PC-3 (cell line): ENCODE results near the gene LRP1B. TPM values are rescaled to one million over a fixed set of nuclear protein-coding genes. Genes with fewer than 3 reads are reported as not detected.

Experiments used
- ATAC-seq: fragments of 200-7000 bp; cut with Tn5 transposase; 2 replicates; pipeline ENCODE4 v1.9.1; 2020; ENCODE audit warnings: mild to moderate bottlenecking, moderate library complexity
- BruUV-seq: library from RNA; stranded (reverse); fragments of 400-500 nt; replicated peaks from 2 replicates; lab custom pipeline; 2021; lab: Mats Ljungman, UMichigan
- CTCF ChIA-PET: fragments of 300-600 bp; sonication (Branson Sonifier 250); formaldehyde crosslinking; loops from one replicate; lab custom pipeline; 2022; ENCODE audit warnings: antibody characterized with exemption; lab: Charles Lee
- POLR2A ChIA-PET: fragments of 300-600 bp; sonication (Branson Sonifier 250); formaldehyde crosslinking; loops from one replicate; lab custom pipeline; 2022; ENCODE audit warnings: antibody characterized with exemption; ENCODE audit not compliant: unreplicated experiment; lab: Charles Lee
- DNase-seq: peaks from one replicate; pipeline ENCODE4 v3.0.0-alpha.2; 2015
- H2AFZ ChIP-seq: fragments of 300-600 bp; sonication (generic); 2 replicates; pipeline ENCODE4 v1.6.0; 2016; ENCODE audit warnings: antibody characterized with exemption, low read length
- H3F3A ChIP-seq: fragments of 300-600 bp; sonication (generic); one replicate; pipeline ENCODE4 v1.6.0; 2017; ENCODE audit warnings: antibody characterized with exemption, low read length, control low read depth, mild to moderate bottlenecking; ENCODE audit not compliant: unreplicated experiment
- H3K27ac ChIP-seq: fragments of 300-600 bp; sonication (generic); 2 replicates; pipeline ENCODE4 v1.5.1; 2016; ENCODE audit warnings: mild to moderate bottlenecking, low read length
- H3K27me3 ChIP-seq: fragments of 300-600 bp; sonication (generic); 2 replicates; pipeline ENCODE4 v1.6.1; 2016; ENCODE audit warnings: low read length, mixed read lengths
- H3K36me3 ChIP-seq: fragments of 300-600 bp; sonication (generic); 2 replicates; pipeline ENCODE4 v1.6.1; 2016; ENCODE audit warnings: low read depth, mixed run types, low read length, mixed read lengths
- H3K4me1 ChIP-seq: fragments of 300-600 bp; sonication (generic); 2 replicates; pipeline ENCODE4 v1.5.1; 2016; ENCODE audit warnings: low read length; ENCODE audit not compliant: insufficient read depth
- H3K4me2 ChIP-seq: fragments of 300-600 bp; sonication (generic); 2 replicates; pipeline ENCODE4 v1.6.0; 2016; ENCODE audit warnings: low read length
- H3K4me3 ChIP-seq: fragments of 300-600 bp; sonication (generic); 2 replicates; pipeline ENCODE4 v1.5.1; 2016; ENCODE audit warnings: mild to moderate bottlenecking, low read length, mixed read lengths
- H3K79me2 ChIP-seq: fragments of 300-600 bp; sonication (generic); 2 replicates; pipeline ENCODE4 v1.6.1; 2017; ENCODE audit warnings: low read length, mixed read lengths
- H3K9ac ChIP-seq: fragments of 300-600 bp; sonication (generic); 2 replicates; pipeline ENCODE4 v1.6.0; 2016; ENCODE audit warnings: mild to moderate bottlenecking, low read length
- H3K9me2 ChIP-seq: fragments of 300-600 bp; sonication (generic); replicated peaks from 2 replicates; pipeline ENCODE4 v1.6.1; 2016; ENCODE audit warnings: mixed run types, low read length, mixed read lengths
- H3K9me3 ChIP-seq: fragments of 300-600 bp; sonication (generic); 2 replicates; pipeline ENCODE4 v1.6.1; 2016; ENCODE audit warnings: low read length, mixed read lengths
- H4K20me1 ChIP-seq: fragments of 300-600 bp; sonication (generic); 2 replicates; pipeline ENCODE4 v1.6.1; 2016; ENCODE audit warnings: low read length, mixed read lengths
- EZH2 ChIP-seq: fragments of 300-600 bp; sonication (generic); IDR thresholded peaks from one replicate; pipeline ENCODE4 v1.6.1; 2017; ENCODE audit warnings: antibody characterized with exemption, mild to moderate bottlenecking, low read length; ENCODE audit not compliant: unreplicated experiment
- EZH2phosphoT487 ChIP-seq: fragments of 300-600 bp; sonication (generic); IDR thresholded peaks from 2 replicates; pipeline ENCODE4 v1.6.1; 2018; ENCODE audit warnings: mild to moderate bottlenecking, antibody characterized with exemption, low read length, borderline replicate concordance
- intact Hi-C: fragments of 100-400 bp; cut with micrococcal nuclease; formaldehyde crosslinking; loops from 2 replicates; pipeline ENCODE4 v1.9.0; 2023
- total RNA-seq: library from RNA; depleted of rRNA; stranded (reverse); fragments of >200 nt; gene quantifications from 2 replicates; pipeline ENCODE4 v1.2.3, GENCODE V29; 2014
- TF ChIP-seq, protein P1 (sequence below): fragments of 300-600 bp; sonication (generic); conservative IDR thresholded peaks from 2 replicates; pipeline ENCODE4 v1.5.1; 2017; ENCODE audit warnings: antibody characterized with exemption, low read depth, mild to moderate bottlenecking, low read length

The LRP1B gene
- total RNA-seq, 1 experiment from 2014 or later: 0.04 TPM

DNA sequence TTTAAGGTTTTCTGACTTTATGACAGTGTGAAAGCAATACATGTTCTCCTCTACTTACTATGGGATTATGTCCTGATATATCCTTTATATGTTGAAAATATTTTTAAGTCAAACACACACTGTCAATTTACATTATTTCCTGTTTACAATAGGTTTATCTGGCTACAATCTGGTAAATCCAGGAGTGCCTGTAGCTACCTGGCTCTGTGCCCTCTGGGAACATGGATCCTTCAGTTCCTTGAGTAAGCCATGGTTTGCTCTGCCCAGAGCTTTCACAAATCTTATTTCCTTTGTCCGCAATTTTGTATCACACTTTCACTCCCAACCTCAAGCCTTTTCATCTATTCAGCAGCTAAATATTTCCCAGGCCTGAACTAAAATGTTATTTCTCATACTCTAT, 1768.5 kb downstream of the LRP1B start:
- DNase-seq: no peak
- Histone ChIP-seq H3K79me2 (no peaks in the 10 kb centered on the region), H3K9me3 (no peaks in the 10 kb centered on the region), H3F3A (no peaks in the 10 kb centered on the region), H4K20me1 (no peaks in the 10 kb centered on the region), H3K9ac (no peak overlapping the region), H3K27ac (no peak overlapping the region), H2AFZ (no peak overlapping the region), H3K4me2 (no peak overlapping the region), H3K4me3 (no peak overlapping the region), H3K36me3 (no peaks in the 10 kb centered on the region), H3K27me3 (no peaks in the 10 kb centered on the region), H3K9me2 (no peaks in the 10 kb centered on the region), H3K4me1 (no peaks in the 10 kb centered on the region)
- no peak for ATAC-seq
- POLR2A ChIA-PET: no interaction called here
- no TSS peak for BruUV-seq
- intact Hi-C loops: no loop called here
- TF ChIP-seq EZH2: no peak
- TF ChIP-seq, protein P1, sequence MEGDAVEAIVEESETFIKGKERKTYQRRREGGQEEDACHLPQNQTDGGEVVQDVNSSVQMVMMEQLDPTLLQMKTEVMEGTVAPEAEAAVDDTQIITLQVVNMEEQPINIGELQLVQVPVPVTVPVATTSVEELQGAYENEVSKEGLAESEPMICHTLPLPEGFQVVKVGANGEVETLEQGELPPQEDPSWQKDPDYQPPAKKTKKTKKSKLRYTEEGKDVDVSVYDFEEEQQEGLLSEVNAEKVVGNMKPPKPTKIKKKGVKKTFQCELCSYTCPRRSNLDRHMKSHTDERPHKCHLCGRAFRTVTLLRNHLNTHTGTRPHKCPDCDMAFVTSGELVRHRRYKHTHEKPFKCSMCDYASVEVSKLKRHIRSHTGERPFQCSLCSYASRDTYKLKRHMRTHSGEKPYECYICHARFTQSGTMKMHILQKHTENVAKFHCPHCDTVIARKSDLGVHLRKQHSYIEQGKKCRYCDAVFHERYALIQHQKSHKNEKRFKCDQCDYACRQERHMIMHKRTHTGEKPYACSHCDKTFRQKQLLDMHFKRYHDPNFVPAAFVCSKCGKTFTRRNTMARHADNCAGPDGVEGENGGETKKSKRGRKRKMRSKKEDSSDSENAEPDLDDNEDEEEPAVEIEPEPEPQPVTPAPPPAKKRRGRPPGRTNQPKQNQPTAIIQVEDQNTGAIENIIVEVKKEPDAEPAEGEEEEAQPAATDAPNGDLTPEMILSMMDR: no peak
- TF ChIP-seq EZH2phosphoT487: no peak
- CTCF ChIA-PET: no interaction called here

DNA sequence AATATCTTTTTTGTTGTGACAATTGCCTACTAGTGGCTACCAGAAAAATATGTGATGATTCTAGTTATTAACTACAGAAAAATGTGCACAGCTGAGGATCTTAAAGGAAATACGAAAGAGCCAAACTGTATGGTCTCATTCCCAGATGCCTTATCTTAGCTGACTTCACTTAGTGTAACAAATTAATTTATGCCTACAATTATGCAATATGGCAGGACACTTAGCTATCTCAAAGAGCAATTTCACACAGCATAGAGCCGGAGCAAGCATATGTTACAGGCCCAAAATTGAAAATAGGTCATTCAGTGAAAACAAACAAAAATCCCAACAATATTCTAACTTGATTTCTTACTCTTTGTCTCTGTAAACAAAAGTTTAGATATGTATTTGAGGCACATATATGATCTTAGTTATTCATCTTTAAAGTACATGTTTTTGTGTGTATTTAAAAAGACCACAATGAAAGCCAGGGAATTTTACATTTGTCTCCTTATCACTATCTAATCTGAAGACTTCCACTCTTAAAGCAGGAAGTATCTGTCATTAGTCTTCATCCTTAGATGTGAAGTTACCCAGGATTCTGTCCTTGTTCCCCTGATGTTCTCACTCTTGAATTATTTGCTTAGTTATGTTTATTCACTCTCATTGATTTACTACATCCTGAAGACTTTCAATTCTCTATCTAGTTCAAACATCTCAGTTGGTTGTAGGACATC, 1771.6 kb downstream of the LRP1B start:
- no peaks in the 10 kb centered on the region for H4K20me1 ChIP-seq
- H3K79me2 ChIP-seq: no peaks in the 10 kb centered on the region
- H2AFZ ChIP-seq: no peak overlapping the region
- peaks cover 2% of the 10 kb centered on the region for H3K4me1 ChIP-seq
- intact Hi-C loops: no loop called here
- no peaks in the 10 kb centered on the region for H3K9me2 ChIP-seq
- H3K9me3 ChIP-seq: no peaks in the 10 kb centered on the region
- no peak for TF ChIP-seq EZH2
- TF ChIP-seq EZH2phosphoT487: no peak
- TF ChIP-seq, protein P1: no peak
- no peaks in the 10 kb centered on the region for H3K27me3 ChIP-seq
- no peaks in the 10 kb centered on the region for H3F3A ChIP-seq
- no TSS peak for BruUV-seq
- ATAC-seq (no peak; the same call in 1 of the 2 replicates), DNase-seq (no peak)
- ChIA-PET POLR2A (no interaction called here), CTCF (no interaction called here)
- H3K4me2 ChIP-seq: no peak overlapping the region
- no peak overlapping the region for H3K4me3 ChIP-seq
- H3K36me3 ChIP-seq: no peaks in the 10 kb centered on the region
- H3K9ac ChIP-seq: no peak overlapping the region
- no peak overlapping the region for H3K27ac ChIP-seq

- peaks cover 9% of the 10 kb centered on the region for H3K4me1 ChIP-seq
- H3K27ac ChIP-seq: no peak overlapping the region
- DNase-seq (no peak), ATAC-seq (no peak)
- H3F3A ChIP-seq: no peaks in the 10 kb centered on the region
- no peak overlapping the region for H3K4me2 ChIP-seq
- POLR2A ChIA-PET: no interaction called here
- CTCF ChIA-PET: no interaction called here
- no peaks in the 10 kb centered on the region for H3K36me3 ChIP-seq
- TF ChIP-seq EZH2phosphoT487 (no peak), EZH2 (no peak)
- TF ChIP-seq, protein P1: no peak
- H3K9me3 ChIP-seq: no peaks in the 10 kb centered on the region
- H3K79me2 ChIP-seq: no peaks in the 10 kb centered on the region
- H3K9ac ChIP-seq: no peak overlapping the region
- H3K27me3 ChIP-seq: no peaks in the 10 kb centered on the region
- H3K9me2 ChIP-seq: no peaks in the 10 kb centered on the region
- H2AFZ ChIP-seq: no peak overlapping the region
- H4K20me1 ChIP-seq: no peaks in the 10 kb centered on the region
- no TSS peak for BruUV-seq
- intact Hi-C loops: no loop called here
- no peak overlapping the region for H3K4me3 ChIP-seq
Observed at GRCh38 chr2:140356697-140357096, 1774.1 kb downstream of the LRP1B start.
